Glomerular endothelial cell (primary cell): ENCODE measurements around the gene DGKI. TPM values are rescaled to one million over a fixed set of nuclear protein-coding genes. Genes with fewer than 3 reads are reported as not detected.

Experiments used
- DNase-seq: peaks from one replicate; pipeline ENCODE4 v3.0.0-alpha.2; 2011; ENCODE audit warnings: low read depth, low spot score; ENCODE audit errors: extremely low read depth
- total RNA-seq: library from RNA; depleted of rRNA; stranded (reverse); fragments of >200 nt; gene quantifications from 2 replicates; pipeline ENCODE4 v1.2.3, GENCODE V29; 2015

DGKI gene
- total RNA-seq, 1 donor from 2014 or later: 6.2 TPM

GRCh38 chr7:137692399-137692798 lies 154.4 kb downstream of the DGKI start:
- DNase-seq: no peak

GRCh38 chr7:137691566-137691965 lies 155.2 kb downstream of the DGKI start:
- DNase-seq: no peak

GRCh38 chr7:137690635-137691034 lies 156.1 kb downstream of the DGKI start:
- DNase-seq: no peak

GRCh38 chr7:137689761-137690160 lies 157.0 kb downstream of the DGKI start:
- DNase-seq: no peak

GRCh38 chr7:137687556-137688265 lies 159.1 kb downstream of the DGKI start:
- peak; percentile 66 for DNase-seq

- DNase-seq: no peak
Observed at GRCh38 chr7:137685433-137686164, 161.2 kb downstream of the DGKI start.

- no peak for DNase-seq
Observed at GRCh38 chr7:137684776-137685175, 162.0 kb downstream of the DGKI start.

GRCh38 chr7:137684316-137684715 lies 162.5 kb downstream of the DGKI start:
- DNase-seq: no peak

GRCh38 chr7:137682596-137682995 lies 164.2 kb downstream of the DGKI start:
- DNase-seq: no peak

- no peak for DNase-seq
Observed at GRCh38 chr7:137681657-137682562, 164.9 kb downstream of the DGKI start.

- no peak for DNase-seq
Observed at GRCh38 chr7:137674551-137675409, 172.0 kb downstream of the DGKI start.

- no peak for DNase-seq
Observed at GRCh38 chr7:137674048-137674447, 172.7 kb downstream of the DGKI start.

- no peak for DNase-seq
Observed at GRCh38 chr7:137671920-137672319, 174.9 kb downstream of the DGKI start.

- DNase-seq: no peak
Observed at GRCh38 chr7:137670222-137671064, 176.3 kb downstream of the DGKI start.

GRCh38 chr7:137669706-137670105 lies 177.1 kb downstream of the DGKI start:
- no peak for DNase-seq

- no peak for DNase-seq
Observed at GRCh38 chr7:137668404-137668803, 178.4 kb downstream of the DGKI start.

- no peak for DNase-seq
Observed at GRCh38 chr7:137667633-137668387, 179.0 kb downstream of the DGKI start.

- DNase-seq: no peak
Observed at GRCh38 chr7:137664846-137665245, 181.9 kb downstream of the DGKI start.

- no peak for DNase-seq
Observed at GRCh38 chr7:137661634-137662033, 185.1 kb downstream of the DGKI start.
